Measurements from ENCODE around the gene IL25. TPM values are rescaled to one million over a fixed set of nuclear protein-coding genes. Genes with fewer than 3 reads are reported as not detected.

The IL25 gene
- total and polyA plus RNA-seq, 2 of the 8 experiments (the other 6 are each of a cell fraction or from before 2014, with no cell fraction given) = not detected

GRCh38 chr14:23385244-23385641 is 12.6 kb downstream of the IL25 start (continued):
- no peak for TF ChIP-seq SP2 (IDR thresholded peaks at IDR 0.05; ENCODE audit: low read length)

Data from H1 (cell line).